Measurements from ENCODE around the gene FUT7.

DNA sequence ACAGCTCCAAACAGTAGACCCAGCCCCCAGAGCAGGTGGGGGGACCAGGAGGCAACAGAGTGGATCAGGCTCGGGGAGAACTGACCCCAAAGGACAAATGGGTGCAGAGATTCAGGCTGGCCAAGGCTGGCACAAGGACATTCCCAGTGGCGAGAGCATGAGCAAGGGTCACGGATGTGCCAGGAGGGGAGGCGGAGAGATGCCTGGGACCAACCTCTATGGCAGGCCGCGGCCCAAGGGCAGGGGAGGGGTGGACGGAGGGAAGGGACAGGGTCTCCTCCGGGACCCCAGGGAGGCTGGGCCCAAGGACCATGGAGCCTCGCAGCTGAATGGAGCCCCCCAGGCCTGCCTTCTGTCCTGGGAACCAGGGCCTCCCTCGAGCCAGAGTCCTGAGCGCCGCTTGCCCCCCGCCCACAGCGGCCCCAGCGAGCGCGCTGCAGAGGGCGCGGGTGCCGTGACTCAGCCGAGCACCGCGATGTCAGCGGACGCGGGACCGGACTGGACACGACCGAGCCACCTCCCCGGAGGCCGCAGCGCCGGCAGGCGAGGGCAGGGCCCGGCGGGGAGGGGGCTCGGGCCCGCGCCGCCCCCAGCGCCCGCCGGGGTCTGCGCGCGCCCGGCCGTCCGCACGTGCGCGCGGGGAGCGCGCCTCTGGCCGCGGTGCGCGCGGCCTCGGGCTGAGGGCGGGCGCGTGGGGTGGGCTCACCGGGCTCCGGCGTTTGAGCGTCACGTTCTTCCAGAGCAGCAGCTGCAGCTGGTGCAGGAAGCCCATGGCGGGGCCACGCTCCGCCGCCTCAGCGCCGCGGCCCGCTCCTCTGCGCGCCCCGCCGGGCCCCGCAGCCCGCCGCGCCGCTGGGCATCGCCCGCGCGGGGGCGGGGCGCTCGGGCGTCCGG is 4.3 kb downstream of the FUT7 start, which contains the start of gene ABCA2:
- TF ChIP-seq, protein P1, sequence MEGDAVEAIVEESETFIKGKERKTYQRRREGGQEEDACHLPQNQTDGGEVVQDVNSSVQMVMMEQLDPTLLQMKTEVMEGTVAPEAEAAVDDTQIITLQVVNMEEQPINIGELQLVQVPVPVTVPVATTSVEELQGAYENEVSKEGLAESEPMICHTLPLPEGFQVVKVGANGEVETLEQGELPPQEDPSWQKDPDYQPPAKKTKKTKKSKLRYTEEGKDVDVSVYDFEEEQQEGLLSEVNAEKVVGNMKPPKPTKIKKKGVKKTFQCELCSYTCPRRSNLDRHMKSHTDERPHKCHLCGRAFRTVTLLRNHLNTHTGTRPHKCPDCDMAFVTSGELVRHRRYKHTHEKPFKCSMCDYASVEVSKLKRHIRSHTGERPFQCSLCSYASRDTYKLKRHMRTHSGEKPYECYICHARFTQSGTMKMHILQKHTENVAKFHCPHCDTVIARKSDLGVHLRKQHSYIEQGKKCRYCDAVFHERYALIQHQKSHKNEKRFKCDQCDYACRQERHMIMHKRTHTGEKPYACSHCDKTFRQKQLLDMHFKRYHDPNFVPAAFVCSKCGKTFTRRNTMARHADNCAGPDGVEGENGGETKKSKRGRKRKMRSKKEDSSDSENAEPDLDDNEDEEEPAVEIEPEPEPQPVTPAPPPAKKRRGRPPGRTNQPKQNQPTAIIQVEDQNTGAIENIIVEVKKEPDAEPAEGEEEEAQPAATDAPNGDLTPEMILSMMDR (IDR thresholded peaks at IDR 0.05; ENCODE audit: low read length), result no peak
- TF ChIP-seq EZH2 (IDR thresholded peaks at IDR 0.05; ENCODE audit: borderline replicate concordance, low read length), result no peak
